Choroid plexus epithelial cell (primary cell): ENCODE measurements around the gene MRPL2.
A peak's percentile ranks its signal among the peaks of the same experiment; 100 is the strongest.
"Not testable (repeated sequence)": the region's sequence is repeated elsewhere in the genome, so short reads cannot be mapped to it uniquely, and the experiment has no call there.

Source experiments
- DNase-seq: peaks from one replicate; pipeline ENCODE4 v3.0.0-alpha.2; 2010; ENCODE audit warnings: low read depth
- H3K4me3 ChIP-seq: 2 replicates; pipeline ENCODE4 v1.5.1; 2011; ENCODE audit warnings: low read depth, mild to moderate bottlenecking, control low read depth, low read length, moderate library complexity
- TF ChIP-seq, protein P1 (sequence below): conservative IDR thresholded peaks from 2 replicates; pipeline ENCODE4 v1.5.1; 2011; ENCODE audit warnings: low read depth, mild to moderate bottlenecking, control low read depth, inconsistent platforms, low read length, moderate library complexity

MRPL2 gene

GRCh38 chr6:43052225-43052841 lies 6.9 kb downstream of the MRPL2 start:
- DNase-seq, result no peak
- TF ChIP-seq, protein P1, sequence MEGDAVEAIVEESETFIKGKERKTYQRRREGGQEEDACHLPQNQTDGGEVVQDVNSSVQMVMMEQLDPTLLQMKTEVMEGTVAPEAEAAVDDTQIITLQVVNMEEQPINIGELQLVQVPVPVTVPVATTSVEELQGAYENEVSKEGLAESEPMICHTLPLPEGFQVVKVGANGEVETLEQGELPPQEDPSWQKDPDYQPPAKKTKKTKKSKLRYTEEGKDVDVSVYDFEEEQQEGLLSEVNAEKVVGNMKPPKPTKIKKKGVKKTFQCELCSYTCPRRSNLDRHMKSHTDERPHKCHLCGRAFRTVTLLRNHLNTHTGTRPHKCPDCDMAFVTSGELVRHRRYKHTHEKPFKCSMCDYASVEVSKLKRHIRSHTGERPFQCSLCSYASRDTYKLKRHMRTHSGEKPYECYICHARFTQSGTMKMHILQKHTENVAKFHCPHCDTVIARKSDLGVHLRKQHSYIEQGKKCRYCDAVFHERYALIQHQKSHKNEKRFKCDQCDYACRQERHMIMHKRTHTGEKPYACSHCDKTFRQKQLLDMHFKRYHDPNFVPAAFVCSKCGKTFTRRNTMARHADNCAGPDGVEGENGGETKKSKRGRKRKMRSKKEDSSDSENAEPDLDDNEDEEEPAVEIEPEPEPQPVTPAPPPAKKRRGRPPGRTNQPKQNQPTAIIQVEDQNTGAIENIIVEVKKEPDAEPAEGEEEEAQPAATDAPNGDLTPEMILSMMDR, result no peak
- H3K4me3 ChIP-seq, result peak overlapping the region; percentile 83

DNA sequence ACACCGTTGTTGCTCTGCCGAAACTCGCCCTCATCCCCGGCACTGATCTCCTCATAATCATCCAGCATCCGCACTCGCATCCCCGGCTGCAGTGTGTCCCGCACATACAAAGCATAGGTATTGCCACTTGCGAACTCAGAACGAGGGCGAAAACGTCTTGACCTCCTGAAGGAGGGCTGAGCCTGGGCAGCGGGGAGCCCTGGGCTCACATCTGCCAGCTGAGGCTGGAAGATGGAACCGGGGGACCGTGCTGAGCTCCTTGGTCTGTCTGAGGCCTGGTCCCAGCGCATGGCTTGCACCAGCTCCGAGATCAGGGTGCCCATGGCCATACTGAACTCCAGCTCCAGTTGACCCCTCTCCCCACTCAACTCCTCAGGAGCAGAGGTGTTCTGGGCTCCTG lies 8.3 kb downstream of the MRPL2 start:
- TF ChIP-seq, protein P1, result no peak
- DNase-seq, result no peak

DNA sequence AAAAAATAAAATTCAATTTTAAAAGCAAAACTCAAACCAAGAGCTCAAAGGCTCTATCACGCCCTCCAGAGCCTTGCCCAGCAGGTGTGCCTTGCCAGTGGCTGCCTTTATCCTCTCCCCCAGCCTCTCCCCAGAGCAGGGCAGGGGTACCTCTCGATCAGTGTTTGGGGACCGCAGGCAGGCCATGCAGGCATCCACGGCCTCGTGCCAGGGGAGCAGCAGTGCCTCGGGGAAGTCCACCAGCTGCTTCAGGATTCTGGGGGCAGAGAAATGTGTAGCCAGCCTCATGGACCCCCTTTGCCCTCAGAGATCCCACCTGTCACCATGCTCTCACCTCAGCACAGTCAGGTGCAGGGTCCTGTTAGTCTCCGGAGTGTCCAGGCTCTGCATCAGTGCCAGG lies 11.2 kb downstream of the MRPL2 start:
- TF ChIP-seq, protein P1, result no peak
- no peak overlapping the region for H3K4me3 ChIP-seq
- DNase-seq, result no peak

More for the DNA sequence above, 8.3 kb downstream of the MRPL2 start:
- no peak overlapping the region for H3K4me3 ChIP-seq

GRCh38 chr6:43045371-43045930 lies 13.8 kb downstream of the MRPL2 start:
- no peak for DNase-seq
- H3K4me3 ChIP-seq, result no peak overlapping the region
- TF ChIP-seq, protein P1, result no peak

DNA sequence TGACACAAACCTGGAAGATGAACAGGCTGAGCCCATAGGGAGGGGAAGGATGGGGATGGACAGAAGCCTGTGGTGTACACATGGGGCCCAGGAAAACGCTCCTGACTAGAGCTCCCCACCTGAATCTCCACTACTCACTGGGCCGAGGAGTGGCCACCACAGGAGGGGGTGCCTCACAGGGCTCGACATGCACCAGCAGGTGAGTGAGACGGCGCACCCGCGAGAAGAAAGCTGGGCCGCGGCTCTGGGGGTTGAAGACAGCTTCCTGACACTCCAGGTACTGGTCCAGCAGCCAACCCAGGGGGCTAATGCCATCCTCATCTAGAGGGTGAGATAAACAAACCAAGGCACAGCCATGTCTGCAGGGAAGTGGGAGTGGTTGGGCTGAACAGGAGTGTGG lies 15.9 kb downstream of the MRPL2 start:
- H3K4me3 ChIP-seq, result no peak overlapping the region
- DNase-seq, result no peak
- TF ChIP-seq, protein P1, result no peak

- H3K4me3 ChIP-seq, result not testable (repeated sequence)
These were observed 17.8 kb downstream of the MRPL2 start for GRCh38 chr6:43041475-43041874.

GRCh38 chr6:43040542-43041257 lies 18.5 kb downstream of the MRPL2 start:
- no peak overlapping the region for H3K4me3 ChIP-seq
- TF ChIP-seq, protein P1, result no peak
- no peak for DNase-seq

More at GRCh38 chr6:43041475-43041874, 17.8 kb downstream of the MRPL2 start:
- not testable (repeated sequence) for DNase-seq
